Measurements from ENCODE around the gene NPC1L1.

GRCh38 chr7:44587843-44588711 lies 46.9 kb upstream of the NPC1L1 start:
- TF ChIP-seq EZH2 (IDR thresholded peaks at IDR 0.05; ENCODE audit: low read length) (no peak), CTCF (optimal IDR thresholded peaks at IDR 0.05 in 1 of 3, IDR thresholded peaks at IDR 0.05 in 1 of 3, conservative IDR thresholded peaks at IDR 0.05 in 1 of 3; ENCODE audit: extremely low read depth in 1 of 3, insufficient read depth in 2 of 3, low read length in 3 of 3) (peak in 2 of 3 experiments; percentile 43 to 44)

Measured in keratinocyte (primary cell).